Psoas muscle (tissue), 8 donors: Measurements from ENCODE around the gene ZNF804A. TPM values are rescaled to one million over a fixed set of nuclear protein-coding genes. Genes with fewer than 3 reads are reported as not detected.
"Not testable (repeated sequence)": the region's sequence is repeated elsewhere in the genome, so short reads cannot be mapped to it uniquely, and the experiment has no call there.

Source experiments
- ATAC-seq, 4 donors: fragments of 200-7000 bp; cut with Tn5 transposase; one replicate each; pipeline ENCODE4 v1.9.1; 2020; ENCODE audit warnings: moderate library complexity in 3 of 4, mild to moderate bottlenecking in 2 of 4
- DNase-seq, 2 donors: peaks; one replicate each; pipeline ENCODE4 v3.0.0-alpha.2; 2020
- H3K27ac ChIP-seq: fragments of 200-600 bp; one replicate; pipeline ENCODE4 v1.8.0; 2022
- H3K27me3 ChIP-seq, 3 donors: fragments of 200-600 bp in 1 of 3; one replicate each; pipeline versions ENCODE4 v1.6.1 to v1.8.0; 2013 to 2022; ENCODE audit warnings: low read length in 2 of 3, mild to moderate bottlenecking in 2 of 3, moderate library complexity in 1 of 3; ENCODE audit not compliant: insufficient read depth in 3 of 3
- H3K36me3 ChIP-seq, 2 donors: fragments of 200-600 bp in 1 of 2; one replicate each; pipeline versions ENCODE4 v1.6.1 to v1.8.0; 2013 to 2022; ENCODE audit warnings: low read depth in 1 of 2, mild to moderate bottlenecking in 1 of 2, moderate library complexity in 1 of 2; ENCODE audit not compliant: insufficient read depth in 1 of 2
- H3K4me1 ChIP-seq: fragments of 200-600 bp; one replicate; pipeline ENCODE4 v1.8.0; 2022
- H3K4me3 ChIP-seq: fragments of 200-600 bp; one replicate; pipeline ENCODE4 v1.8.0; 2022; ENCODE audit warnings: mild to moderate bottlenecking
- H3K9me3 ChIP-seq: fragments of 200-600 bp; one replicate; pipeline ENCODE4 v1.8.0; 2022
- WGBS, 3 donors: extraction: QIAGEN DNeasy Blood & Tissue Kit; methylation state at CpG; one replicate each; pipeline versions ENCODE4 v1.1.6 to v1.1.7; 2013; 5-methylcytosine and 5-hydroxymethylcytosine counted together
- intact Hi-C, 2 donors: fragments of 100-400 bp; cut with DNase I; formaldehyde crosslinking; loops; one replicate each; pipeline versions ENCODE4 v1.11.0 to v1.14.2; 2022
- polyA plus RNA-seq, 3 donors: library from polyadenylated mRNA; stranded (reverse); fragments of 200-250 nt; gene quantifications; one replicate each; pipeline ENCODE4 v1.2.3, GENCODE V29; 2013
- total RNA-seq, 4 donors: library from RNA; stranded (reverse); fragmentation: NEBNext Ultra II Directional in 2 of 4; extraction: Animal tissue kit (Norgen Biotek cat#: 25700) in 2 of 4; gene quantifications; one replicate each; pipeline versions ENCODE4 v1.2.1 to v1.2.4, GENCODE V29; 2021 to 2023
- TF ChIP-seq, protein P1 (sequence below): fragments of 200-600 bp; IDR thresholded peaks from one replicate; pipeline ENCODE4 v1.8.0; 2022; ENCODE audit warnings: antibody characterized with exemption
- donor health status: healthy with polysubstance abuse.
- donor health status: DM: no; HTN: no; CAD: no; lungs with moderate emphysema.
- donor health status: Bipolar disorder and iron deficiency.
- donor health status: healthy.
- donor health status: DM: yes; HTN: yes; CAD: no.
- donor health status: DM: no; HTN: no; CAD: no.
- donor health status: DM: no; HTN: no; CAD: no.
- donor health status: DM: yes; HTN: yes; CAD: no.

The ZNF804A gene
- total and polyA plus RNA-seq, 7 donors, result not detected

DNA sequence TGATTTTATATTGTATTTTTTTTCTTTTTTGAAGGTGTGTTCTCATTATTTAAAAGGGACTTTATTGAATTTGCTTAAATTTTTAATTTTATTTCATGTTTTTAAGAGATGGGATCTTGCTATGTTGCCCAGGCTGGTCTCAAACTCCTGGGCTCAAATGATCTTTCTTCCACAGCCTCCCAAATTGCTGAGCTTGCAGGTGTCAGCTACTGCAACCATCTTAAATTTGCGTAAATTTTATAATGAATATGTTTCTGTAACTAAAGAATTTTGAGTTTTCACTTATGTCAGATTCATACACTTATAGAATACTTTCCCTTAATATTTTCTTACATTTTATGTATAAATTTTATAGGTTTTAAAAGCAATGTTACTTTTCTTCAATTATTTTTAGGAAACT is 157.8 kb downstream of the ZNF804A start:
- Histone ChIP-seq H3K36me3 (no peaks in the 10 kb centered on the region), H3K27me3 (no peaks in the 10 kb centered on the region), H3K27ac (no peak overlapping the region), H3K4me3 (no peak overlapping the region), H3K4me1 (no peaks in the 10 kb centered on the region), H3K9me3 (no peaks in the 10 kb centered on the region)
- intact Hi-C loops, result no loop called here
- TF ChIP-seq, protein P1, sequence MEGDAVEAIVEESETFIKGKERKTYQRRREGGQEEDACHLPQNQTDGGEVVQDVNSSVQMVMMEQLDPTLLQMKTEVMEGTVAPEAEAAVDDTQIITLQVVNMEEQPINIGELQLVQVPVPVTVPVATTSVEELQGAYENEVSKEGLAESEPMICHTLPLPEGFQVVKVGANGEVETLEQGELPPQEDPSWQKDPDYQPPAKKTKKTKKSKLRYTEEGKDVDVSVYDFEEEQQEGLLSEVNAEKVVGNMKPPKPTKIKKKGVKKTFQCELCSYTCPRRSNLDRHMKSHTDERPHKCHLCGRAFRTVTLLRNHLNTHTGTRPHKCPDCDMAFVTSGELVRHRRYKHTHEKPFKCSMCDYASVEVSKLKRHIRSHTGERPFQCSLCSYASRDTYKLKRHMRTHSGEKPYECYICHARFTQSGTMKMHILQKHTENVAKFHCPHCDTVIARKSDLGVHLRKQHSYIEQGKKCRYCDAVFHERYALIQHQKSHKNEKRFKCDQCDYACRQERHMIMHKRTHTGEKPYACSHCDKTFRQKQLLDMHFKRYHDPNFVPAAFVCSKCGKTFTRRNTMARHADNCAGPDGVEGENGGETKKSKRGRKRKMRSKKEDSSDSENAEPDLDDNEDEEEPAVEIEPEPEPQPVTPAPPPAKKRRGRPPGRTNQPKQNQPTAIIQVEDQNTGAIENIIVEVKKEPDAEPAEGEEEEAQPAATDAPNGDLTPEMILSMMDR, result no peak
- 92 to 100% (median 93%) methylated on average over 1 of the region's 1 CpG for WGBS, 3 donors
- ATAC-seq (no peak), DNase-seq (no peak)

DNA sequence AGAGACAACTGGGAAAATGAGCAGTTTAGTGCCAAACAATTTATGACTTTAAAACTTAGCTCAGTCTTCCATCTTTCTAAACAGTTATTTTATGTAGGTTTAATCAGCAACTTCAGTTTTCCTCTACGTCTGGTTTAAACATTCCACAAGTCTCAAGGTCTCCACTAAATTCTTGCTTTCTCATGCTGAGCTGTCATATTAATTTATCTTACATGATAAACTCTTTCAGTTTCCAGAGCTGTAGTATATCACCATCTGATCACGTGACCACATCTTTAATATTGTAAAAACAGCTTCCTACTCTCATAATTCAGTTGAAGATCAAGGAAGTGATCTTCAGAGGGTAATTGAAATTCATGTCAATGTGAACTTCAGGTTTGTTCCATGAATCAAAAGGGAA is 158.6 kb downstream of the ZNF804A start:
- no peak for DNase-seq
- TF ChIP-seq, protein P1, result no peak
- H3K4me3 ChIP-seq, result no peak overlapping the region
- no peaks in the 10 kb centered on the region for H3K27me3 ChIP-seq
- no peaks in the 10 kb centered on the region for H3K36me3 ChIP-seq
- no peaks in the 10 kb centered on the region for H3K9me3 ChIP-seq
- 27 to 37% (median 32%) methylated on average over 2 of the region's 2 CpGs for WGBS, 3 donors
- ATAC-seq, result no peak
- intact Hi-C loops, result no loop called here
- no peaks in the 10 kb centered on the region for H3K4me1 ChIP-seq
- H3K27ac ChIP-seq, result no peak overlapping the region

DNA sequence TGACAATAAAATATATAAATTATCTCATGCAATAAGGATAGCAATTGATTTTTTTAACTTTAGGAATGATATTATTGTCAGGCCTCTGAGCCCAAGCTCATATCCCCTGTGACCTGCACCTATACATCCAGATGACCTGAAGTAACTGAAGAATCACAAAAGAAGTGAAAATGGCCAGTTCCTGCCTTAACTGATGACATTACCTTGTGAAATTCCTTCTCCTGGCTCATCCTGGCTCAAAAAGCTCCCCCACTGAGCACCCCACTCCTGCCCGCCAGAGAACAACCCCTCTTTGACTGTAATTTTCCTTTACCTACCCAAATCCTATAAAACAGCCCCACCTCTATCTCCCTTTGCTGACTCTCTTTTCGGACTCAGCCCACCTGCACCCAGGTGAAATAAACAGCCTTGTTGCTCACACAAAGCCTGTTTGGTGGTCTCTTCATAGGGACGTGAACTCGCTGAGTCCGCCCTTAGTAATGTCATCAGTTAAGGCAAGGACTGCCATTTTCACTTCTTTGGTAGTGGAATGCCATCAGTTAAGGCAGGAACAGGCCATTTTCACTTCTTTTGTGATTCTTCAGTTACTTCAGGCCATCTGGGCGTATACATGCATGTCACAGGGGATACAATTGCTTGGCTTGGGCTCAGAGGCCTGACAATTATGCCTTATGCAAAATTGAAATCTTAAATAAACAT is 161.4 kb downstream of the ZNF804A start:
- WGBS, 3 donors, result 84 to 90% (median 89%) methylated on average over 5 to 6 of the region's 6 CpGs
- H3K4me3 ChIP-seq, H3K4me1 ChIP-seq, intact Hi-C loops, DNase-seq, H3K27ac ChIP-seq, H3K9me3 ChIP-seq, ATAC-seq, H3K27me3 ChIP-seq, H3K36me3 ChIP-seq: not testable (repeated sequence)

DNA sequence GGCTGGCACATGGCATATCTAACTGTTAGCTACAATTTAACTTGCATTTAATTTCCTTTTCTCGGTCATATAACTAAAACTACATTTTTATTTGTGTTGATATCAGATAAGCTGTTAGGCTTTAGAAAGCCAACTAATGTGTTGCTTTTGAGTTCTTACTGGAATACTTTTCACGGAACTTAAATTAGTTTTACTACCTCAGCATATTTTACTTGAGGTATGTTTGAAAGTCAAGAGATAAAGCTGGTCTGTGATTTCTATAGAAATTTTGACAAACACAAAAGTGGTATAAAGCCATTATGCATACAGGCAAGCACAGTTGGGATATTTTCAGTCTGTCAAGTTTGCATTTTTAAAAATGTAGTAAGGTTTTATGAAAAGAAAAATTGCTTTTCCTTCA is 162.6 kb downstream of the ZNF804A start:
- 69 to 80% (median 75%) methylated on average over 2 of the region's 2 CpGs for WGBS, 3 donors
- H3K9me3 ChIP-seq, result no peaks in the 10 kb centered on the region
- H3K27me3 ChIP-seq, result no peaks in the 10 kb centered on the region
- intact Hi-C loops, result no loop called here
- ATAC-seq (no peak), DNase-seq (no peak)
- no peaks in the 10 kb centered on the region for H3K4me1 ChIP-seq
- no peak overlapping the region for H3K4me3 ChIP-seq
- no peaks in the 10 kb centered on the region for H3K36me3 ChIP-seq
- H3K27ac ChIP-seq, result no peak overlapping the region
- TF ChIP-seq, protein P1, result no peak

DNA sequence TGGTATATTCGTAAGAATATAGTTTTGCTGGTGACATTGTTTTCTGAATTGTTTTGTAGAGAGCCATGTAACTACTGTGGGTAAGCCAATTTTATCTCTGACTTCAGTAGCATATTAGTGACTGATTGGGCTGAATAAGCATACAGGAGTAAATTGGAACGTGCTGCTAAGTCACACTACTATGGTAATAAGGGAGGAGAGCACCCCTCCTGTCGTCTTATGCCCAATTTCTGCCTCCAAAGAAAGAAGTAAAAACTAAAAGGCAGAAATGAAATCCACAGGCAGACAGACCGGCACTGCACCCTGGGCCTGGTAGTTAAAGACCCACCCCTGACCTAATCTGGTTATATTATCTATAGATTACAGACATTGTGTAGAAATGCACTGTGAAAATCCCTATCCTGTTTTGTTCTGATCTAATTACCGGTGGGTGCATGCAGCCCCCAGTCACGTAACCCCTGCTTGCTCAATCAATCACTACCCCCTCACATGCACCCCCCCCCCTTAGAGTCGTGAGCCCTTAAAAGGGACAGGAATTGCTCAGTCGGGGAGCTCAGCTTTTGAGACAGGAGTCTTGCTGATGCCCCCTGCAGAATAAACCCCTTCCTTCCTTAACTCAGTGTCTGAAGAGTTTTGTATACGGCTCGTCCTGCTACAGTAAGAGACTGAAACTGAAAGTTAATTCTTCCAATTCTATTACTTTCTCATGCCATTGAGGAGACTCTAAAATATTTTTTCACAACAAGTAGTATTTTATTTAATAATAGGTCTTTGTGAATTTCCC is 167.0 kb downstream of the ZNF804A start:
- no peaks in the 10 kb centered on the region for H3K36me3 ChIP-seq
- H3K27me3 ChIP-seq, result no peaks in the 10 kb centered on the region
- no peaks in the 10 kb centered on the region for H3K9me3 ChIP-seq
- no peak overlapping the region for H3K4me3 ChIP-seq
- no peaks in the 10 kb centered on the region for H3K4me1 ChIP-seq
- intact Hi-C loops, result no loop called here
- no peak overlapping the region for H3K27ac ChIP-seq
- ATAC-seq (no peak), DNase-seq (no peak)
- TF ChIP-seq, protein P1, result no peak
- WGBS, 3 donors, result 64 to 66% (median 65%) methylated on average over 10 of the region's 10 CpGs
